HEK293 (cell line): ENCODE results near the gene SPOCK1.

Experiments used
- CTCF ChIA-PET: fragments of 350-600 bp; formaldehyde crosslinking; extraction: SDS; loops from one replicate; lab custom pipeline; 2021; ENCODE audit warnings: antibody characterized with exemption; lab: Yijun Ruan, JAX
- POLR2A ChIA-PET: fragments of 300-600 bp; formaldehyde crosslinking; extraction: SDS; loops from one replicate; lab custom pipeline; 2020; ENCODE audit warnings: antibody characterized with exemption, inconsistent platforms; lab: Yijun Ruan, JAX
- H3K27ac ChIP-seq: fragments of 200-500 bp; sonication (Bioruptor generic); 2 replicates; pipeline ENCODE4 v1.5.1; 2014; ENCODE audit warnings: low read depth, low read length, control low read depth, inconsistent platforms; ENCODE audit errors: extremely low read depth
- H3K36me3 ChIP-seq, 2 experiments: fragments of 200-500 bp in 1 of 2; sonication (Bioruptor generic) in 1 of 2; 1 replicate in 1 of 2; 2 replicates in 1 of 2; pipeline ENCODE4 v1.5.1; 2014 to 2017; ENCODE audit warnings: inconsistent platforms in 2 of 2, low read length in 2 of 2; ENCODE audit not compliant: control insufficient read depth in 2 of 2, insufficient read depth in 1 of 2
- H3K4me1 ChIP-seq: fragments of 200-500 bp; sonication (Bioruptor generic); 2 replicates; pipeline ENCODE4 v1.5.1; 2014; ENCODE audit warnings: mild to moderate bottlenecking, low read length, inconsistent platforms; ENCODE audit not compliant: control insufficient read depth, insufficient read depth
- H3K4me3 ChIP-seq: 2 replicates; pipeline ENCODE4 v1.5.1; 2011; ENCODE audit warnings: low read depth, mild to moderate bottlenecking, control low read depth, low read length, moderate library complexity
- H3K9me3 ChIP-seq: fragments of 200-500 bp; sonication (Bioruptor generic); 2 replicates; pipeline ENCODE4 v1.5.1; 2014; ENCODE audit warnings: low read depth, low read length, inconsistent platforms; ENCODE audit not compliant: control insufficient read depth, insufficient read depth
- BCL11A ChIP-seq: fragments of 450-650 bp; formaldehyde crosslinking; IDR thresholded peaks from 2 replicates; pipeline ENCODE4 v1.5.1; 2016; ENCODE audit warnings: low read depth, missing biosample characterization, missing genetic modification characterization
- EGR2 ChIP-seq: fragments of 450-650 bp; formaldehyde crosslinking; IDR thresholded peaks from 2 replicates; pipeline ENCODE4 v1.5.1; 2016; ENCODE audit warnings: low read depth, missing biosample characterization, missing genetic modification characterization
- HOXD13 ChIP-seq: sonication (generic); formaldehyde crosslinking; IDR thresholded peaks from 2 replicates; pipeline ENCODE4 v1.8.0; 2022; ENCODE audit warnings: missing genetic modification reagents, borderline replicate concordance
- KLF16 ChIP-seq: fragments of 450-650 bp; formaldehyde crosslinking; IDR thresholded peaks from 2 replicates; pipeline ENCODE4 v1.5.1; 2017; ENCODE audit warnings: missing biosample characterization, missing genetic modification characterization
- KLF9 ChIP-seq: fragments of 450-650 bp; formaldehyde crosslinking; IDR thresholded peaks from 2 replicates; pipeline ENCODE4 v1.5.1; 2016; ENCODE audit warnings: missing biosample characterization, missing genetic modification characterization, low read depth
- MYNN ChIP-seq: fragments of 450-650 bp; formaldehyde crosslinking; IDR thresholded peaks from 2 replicates; pipeline ENCODE4 v1.5.1; 2016; ENCODE audit warnings: missing biosample characterization, missing genetic modification characterization, borderline replicate concordance
- RBAK ChIP-seq: fragments of 450-650 bp; formaldehyde crosslinking; IDR thresholded peaks from 2 replicates; pipeline ENCODE4 v1.5.1; 2016; ENCODE audit warnings: missing biosample characterization, missing genetic modification characterization
- SCRT1 ChIP-seq: fragments of 450-650 bp; formaldehyde crosslinking; IDR thresholded peaks from 2 replicates; pipeline ENCODE4 v1.5.1; 2016; ENCODE audit warnings: missing biosample characterization, missing genetic modification characterization, borderline replicate concordance
- WT1 ChIP-seq: fragments of 450-650 bp; formaldehyde crosslinking; IDR thresholded peaks from 2 replicates; pipeline ENCODE4 v1.5.1; 2016; ENCODE audit warnings: missing biosample characterization, missing genetic modification characterization
- ZBTB17 ChIP-seq: fragments of 450-650 bp; formaldehyde crosslinking; IDR thresholded peaks from 2 replicates; pipeline ENCODE4 v1.5.1; 2016; ENCODE audit warnings: missing biosample characterization, missing genetic modification characterization
- ZBTB21 ChIP-seq: fragments of 450-650 bp; formaldehyde crosslinking; IDR thresholded peaks from 2 replicates; pipeline ENCODE4 v1.5.1; 2017; ENCODE audit warnings: missing biosample characterization, missing genetic modification characterization
- ZNF121 ChIP-seq: fragments of 450-650 bp; formaldehyde crosslinking; IDR thresholded peaks from 2 replicates; pipeline ENCODE4 v1.5.1; 2016; ENCODE audit warnings: missing biosample characterization, missing genetic modification characterization
- ZNF221 ChIP-seq: fragments of 450-650 bp; formaldehyde crosslinking; IDR thresholded peaks from 2 replicates; pipeline ENCODE4 v1.5.1; 2017; ENCODE audit warnings: missing biosample characterization, missing genetic modification characterization, borderline replicate concordance
- ZNF223 ChIP-seq: fragments of 450-650 bp; formaldehyde crosslinking; IDR thresholded peaks from 2 replicates; pipeline ENCODE4 v1.5.1; 2016; ENCODE audit warnings: missing biosample characterization, missing genetic modification characterization
- ZNF280D ChIP-seq: fragments of 450-650 bp; formaldehyde crosslinking; IDR thresholded peaks from 2 replicates; pipeline ENCODE4 v1.5.1; 2016; ENCODE audit warnings: missing biosample characterization, missing genetic modification characterization
- ZNF302 ChIP-seq: fragments of 450-650 bp; formaldehyde crosslinking; IDR thresholded peaks from 2 replicates; pipeline ENCODE4 v1.5.1; 2016; ENCODE audit warnings: missing biosample characterization, missing genetic modification characterization, low read depth
- ZNF416 ChIP-seq: fragments of 450-650 bp; formaldehyde crosslinking; IDR thresholded peaks from 2 replicates; pipeline ENCODE4 v1.5.1; 2016; ENCODE audit warnings: missing biosample characterization, missing genetic modification characterization
- ZNF473 ChIP-seq: fragments of 450-650 bp; formaldehyde crosslinking; IDR thresholded peaks from 2 replicates; pipeline ENCODE4 v1.5.1; 2017; ENCODE audit warnings: missing biosample characterization, missing genetic modification characterization
- ZNF514 ChIP-seq: fragments of 450-650 bp; formaldehyde crosslinking; IDR thresholded peaks from 2 replicates; pipeline ENCODE4 v1.5.1; 2016; ENCODE audit warnings: missing biosample characterization, missing genetic modification characterization
- ZNF544 ChIP-seq: fragments of 450-650 bp; formaldehyde crosslinking; IDR thresholded peaks from 2 replicates; pipeline ENCODE4 v1.5.0; 2017; ENCODE audit warnings: missing biosample characterization, missing genetic modification characterization
- ZNF621 ChIP-seq: fragments of 450-650 bp; formaldehyde crosslinking; IDR thresholded peaks from 2 replicates; pipeline ENCODE4 v1.5.1; 2017; ENCODE audit warnings: missing biosample characterization, missing genetic modification characterization
- ZNF626 ChIP-seq: fragments of 450-650 bp; sonication (Bioruptor Pico); formaldehyde crosslinking; IDR thresholded peaks from 2 replicates; pipeline ENCODE4 v1.5.1; 2018; ENCODE audit warnings: missing biosample characterization, missing genetic modification characterization, inconsistent platforms
- ZNF629 ChIP-seq: fragments of 450-650 bp; formaldehyde crosslinking; IDR thresholded peaks from 2 replicates; pipeline ENCODE4 v1.5.1; 2017; ENCODE audit warnings: missing biosample characterization, missing genetic modification characterization
- ZNF660 ChIP-seq: fragments of 450-650 bp; IDR thresholded peaks from 2 replicates; pipeline ENCODE4 v1.5.1; 2018; ENCODE audit warnings: missing biosample characterization, mild to moderate bottlenecking, missing genetic modification characterization
- ZNF792 ChIP-seq: fragments of 450-650 bp; formaldehyde crosslinking; IDR thresholded peaks from 2 replicates; pipeline ENCODE4 v1.5.1; 2016; ENCODE audit warnings: missing biosample characterization, missing genetic modification characterization
- ZSCAN4 ChIP-seq: fragments of 450-650 bp; formaldehyde crosslinking; IDR thresholded peaks from 2 replicates; pipeline ENCODE4 v1.5.1; 2017; ENCODE audit warnings: missing biosample characterization, missing genetic modification characterization
- ZSCAN5A ChIP-seq: fragments of 450-650 bp; formaldehyde crosslinking; IDR thresholded peaks from 2 replicates; pipeline ENCODE4 v1.5.1; 2016; ENCODE audit warnings: missing biosample characterization, missing genetic modification characterization

SPOCK1 gene

GRCh38 chr5:137333928-137334327 is 165.2 kb downstream of the SPOCK1 start:
- POLR2A ChIA-PET, result no interaction called here
- TF ChIP-seq ZBTB17 (tag by site-specific recombination) (no peak), HOXD13 (CRISPR knock-in tag) (no peak), KLF9 (tag by site-specific recombination) (no peak), ZNF514 (no peak), KLF16 (tag by site-specific recombination) (no peak), BCL11A (tag by site-specific recombination) (no peak), ZNF221 (tag by site-specific recombination) (no peak), ZNF473 (tag by site-specific recombination) (no peak), ZNF629 (no peak), ZNF223 (no peak), WT1 (tag by site-specific recombination) (no peak), ZNF302 (tag by site-specific recombination) (no peak), MYNN (no peak), ZNF660 (tag by site-specific recombination) (no peak), ZNF121 (tag by site-specific recombination) (no peak), ZSCAN4 (no peak), RBAK (tag by site-specific recombination) (no peak), ZNF416 (tag by site-specific recombination) (no peak)
- TF ChIP-seq, all 188 proteins: peak for 0
- Histone ChIP-seq H3K36me3 (no peaks in the 10 kb centered on the region), H3K4me1 (no peaks in the 10 kb centered on the region), H3K4me3 (no peak overlapping the region), H3K27ac (no peak overlapping the region), H3K9me3 (no peaks in the 10 kb centered on the region)
- CTCF ChIA-PET, result interaction anchor here (1.1 kb wide), 1 partner anchor 14 kb away, joined by 6 read pairs; no protein-coding TSS in a partner anchor

GRCh38 chr5:137333475-137333874 is 165.7 kb downstream of the SPOCK1 start:
- Histone ChIP-seq H3K36me3 (no peaks in the 10 kb centered on the region), H3K4me1 (no peaks in the 10 kb centered on the region), H3K27ac (no peak overlapping the region), H3K9me3 (no peaks in the 10 kb centered on the region), H3K4me3 (no peak overlapping the region)
- ChIA-PET POLR2A (no interaction called here), CTCF (interaction anchor here (1.1 kb wide), 1 partner anchor 13 kb away, joined by 6 read pairs; no protein-coding TSS in a partner anchor)
- no peak for TF ChIP-seq ZNF544 (tag by site-specific recombination)
- no peak for TF ChIP-seq ZBTB21 (tag by site-specific recombination)
- TF ChIP-seq ZSCAN5A (tag by site-specific recombination), result no peak
- TF ChIP-seq ZNF280D (tag by site-specific recombination), result no peak
- TF ChIP-seq SCRT1 (tag by site-specific recombination), result no peak
- no peak for TF ChIP-seq ZNF621 (tag by site-specific recombination)
- TF ChIP-seq RBAK (tag by site-specific recombination), result no peak
- TF ChIP-seq WT1 (tag by site-specific recombination), result no peak
- no peak for TF ChIP-seq ZNF223
- no peak for TF ChIP-seq ZNF626 (tag by site-specific recombination)
- TF ChIP-seq EGR2 (tag by site-specific recombination), result no peak
- TF ChIP-seq ZNF792 (tag by site-specific recombination), result no peak
